Measurements from ENCODE around the gene JPT2.

GRCh38 chr16:1642148-1642547 lies 35.9 kb upstream of the JPT2 start:
- TF ChIP-seq EZH2 (IDR thresholded peaks at IDR 0.05; ENCODE audit: borderline replicate concordance, low read depth, low read length, poor library complexity, severe bottlenecking) = no peak
- no peak for TF ChIP-seq CTCF (conservative IDR thresholded peaks at IDR 0.05; ENCODE audit: low read depth, low read length)

Data from A673 (cell line).